Middle frontal gyrus (tissue), 1 donor: Measurements from ENCODE around the gene CYP2A7.
"Not testable (repeated sequence)": the region's sequence is repeated elsewhere in the genome, so short reads cannot be mapped to it uniquely, and the experiment has no call there.

Experiments
- DNase-seq: peaks from one replicate; pipeline ENCODE4 v3.0.0-alpha.2; 2015; ENCODE audit warnings: low spot score; ENCODE audit errors: extremely low spot score

CYP2A7 gene

DNA sequence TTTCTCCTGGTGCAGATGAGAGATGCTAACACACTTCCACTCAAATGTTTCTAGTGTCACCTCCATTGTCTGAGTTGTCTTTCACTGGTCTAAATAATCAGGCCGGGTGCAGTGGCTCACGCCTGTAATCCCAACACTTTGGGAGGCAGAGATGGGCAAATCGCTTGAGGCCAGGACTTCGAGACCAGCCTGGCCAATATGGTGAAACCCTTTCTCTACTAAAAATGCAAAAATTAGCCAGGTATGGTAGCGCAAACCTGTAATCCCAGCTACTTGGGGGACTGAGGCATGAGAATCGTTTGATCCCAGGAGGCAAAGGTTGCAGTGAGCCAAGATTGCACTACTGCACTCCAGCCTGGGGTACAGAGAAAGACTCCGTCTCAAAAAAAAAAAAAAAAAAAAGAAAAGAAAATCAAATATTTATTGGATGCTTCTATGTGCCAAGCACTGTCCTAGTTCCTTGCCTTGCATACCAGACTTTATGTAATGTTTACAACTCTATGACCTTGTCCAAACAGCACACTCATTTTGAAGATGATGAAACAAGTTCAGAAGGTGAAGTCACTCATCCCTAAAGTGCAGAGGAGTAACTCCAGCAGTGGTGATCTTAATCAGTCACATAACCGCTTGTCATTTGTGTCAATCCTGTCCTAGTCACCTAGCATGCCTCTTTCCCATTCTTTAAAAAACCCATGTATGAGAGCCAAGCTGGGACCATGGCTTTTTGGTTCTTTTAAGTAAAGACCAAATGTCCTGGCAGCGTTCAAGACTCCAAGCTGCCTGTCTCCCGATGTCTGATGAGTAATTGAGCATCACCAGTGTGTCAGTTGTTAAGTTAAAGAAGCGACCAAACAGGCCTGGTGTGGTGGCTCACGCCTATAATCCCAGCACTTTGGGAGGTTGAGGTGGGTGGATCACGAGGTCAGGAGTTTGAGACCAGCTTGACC, 15.1 kb upstream of the CYP2A7 start:
- not testable (repeated sequence) for DNase-seq

DNA sequence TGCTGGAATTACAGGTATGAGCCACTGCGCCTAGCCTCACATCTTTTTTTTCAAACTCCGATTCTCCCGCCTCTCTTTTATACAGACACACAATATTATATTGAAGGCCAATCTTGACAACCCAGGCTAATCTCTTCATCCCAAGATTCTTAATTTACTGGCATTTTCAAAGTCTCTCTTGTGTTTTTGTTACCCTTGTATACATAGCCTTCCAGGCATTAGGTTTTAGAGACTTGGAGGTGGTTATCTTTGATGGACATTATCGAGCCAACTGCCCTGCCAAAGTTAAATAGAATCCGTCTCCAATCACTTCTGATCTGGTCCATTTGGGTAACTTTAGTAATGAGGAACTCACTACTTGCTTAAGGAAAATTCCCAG, 14.4 kb upstream of the CYP2A7 start:
- no peak for DNase-seq

DNA sequence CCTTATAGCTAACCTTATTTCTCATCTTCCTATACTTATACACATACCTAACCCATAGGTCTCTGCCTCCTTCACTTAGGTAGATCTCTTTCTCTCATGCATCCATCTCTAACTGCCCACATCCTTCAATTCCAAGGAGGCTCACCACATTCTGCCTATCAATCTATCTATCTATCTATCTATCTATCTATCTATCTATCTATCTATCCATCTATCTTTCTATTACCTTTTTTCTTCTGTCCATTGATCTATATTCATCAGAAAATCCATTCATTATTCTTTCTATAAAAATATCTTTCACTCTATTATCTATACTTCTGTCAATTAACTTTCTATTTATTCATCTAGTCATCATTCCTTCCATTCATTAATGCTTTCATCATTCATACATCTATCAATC, 11.1 kb upstream of the CYP2A7 start:
- DNase-seq: no peak

DNA sequence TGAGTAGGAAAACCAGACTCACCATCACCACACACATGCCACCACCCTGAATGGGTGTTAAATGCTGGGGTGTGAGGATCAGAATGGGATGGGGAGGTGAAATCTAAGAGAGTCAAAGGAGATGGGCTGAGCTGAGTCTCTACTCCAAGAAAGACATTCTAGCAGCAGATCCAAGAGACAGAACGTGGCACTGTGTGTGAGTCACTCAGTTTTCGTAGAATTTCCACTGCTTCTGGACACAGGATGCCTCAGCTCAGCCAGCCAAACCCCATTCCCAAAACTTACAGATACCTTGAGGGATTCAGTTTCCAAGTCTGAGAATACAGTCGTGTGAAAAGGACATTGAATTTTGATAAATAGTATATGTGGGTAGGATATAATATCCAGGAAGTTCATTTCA, 7.3 kb upstream of the CYP2A7 start:
- DNase-seq: no peak

DNA sequence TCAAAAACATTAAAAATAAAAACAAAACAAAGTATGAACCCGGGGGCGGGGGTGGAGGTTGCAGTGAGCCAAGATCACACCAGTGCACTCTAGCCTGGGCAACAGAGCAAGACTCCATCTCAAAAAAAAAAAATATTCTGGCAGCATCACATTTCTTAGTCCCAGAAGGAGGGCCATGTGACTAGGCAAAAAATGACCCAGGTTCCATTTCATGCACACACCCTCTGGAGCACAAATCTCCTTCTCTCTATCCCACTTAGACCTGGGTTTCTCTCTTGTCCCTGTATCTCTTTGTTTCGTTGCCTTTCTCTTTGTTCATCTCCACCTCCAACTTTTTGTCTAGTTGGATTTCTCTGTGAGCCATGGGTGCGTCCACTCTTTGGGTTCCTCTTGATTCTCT, 6.2 kb upstream of the CYP2A7 start:
- no peak for DNase-seq

DNA sequence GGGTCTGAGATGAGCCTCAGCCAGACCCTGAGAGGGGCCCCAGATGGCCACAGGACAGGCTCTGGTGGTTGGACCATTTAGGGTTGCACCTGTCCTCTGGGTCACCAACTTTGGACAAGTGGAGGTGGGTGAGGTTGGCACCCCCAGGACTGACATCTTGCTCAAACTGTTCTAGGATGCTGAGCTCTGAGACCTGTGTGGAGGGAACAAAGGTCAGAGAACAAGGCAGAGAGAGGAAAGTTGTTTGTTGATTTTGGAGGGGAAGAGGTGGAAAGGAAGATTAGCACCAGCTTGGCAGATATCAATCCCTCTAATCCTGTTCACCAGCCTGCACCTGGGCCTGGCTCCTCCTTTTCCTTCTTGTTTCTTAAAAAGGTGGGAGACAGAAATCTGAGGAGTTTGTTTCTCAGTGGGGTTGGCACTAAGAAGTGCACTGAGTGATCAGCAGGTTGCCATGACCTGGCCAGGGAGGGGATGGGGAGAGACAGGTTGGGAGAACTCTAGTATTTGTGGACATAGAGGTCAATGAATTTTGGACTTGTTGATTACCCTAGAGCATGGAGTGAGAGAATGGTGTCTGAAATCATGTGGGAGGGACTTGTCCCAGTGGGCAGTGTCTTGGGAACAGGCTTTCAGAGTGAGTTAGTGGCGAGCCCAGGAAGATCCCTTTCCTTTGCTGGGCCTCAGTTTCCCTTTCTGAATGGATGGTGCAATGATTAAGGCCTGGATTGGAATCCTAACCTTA, 2.3 kb upstream of the CYP2A7 start:
- not testable (repeated sequence) for DNase-seq

DNA sequence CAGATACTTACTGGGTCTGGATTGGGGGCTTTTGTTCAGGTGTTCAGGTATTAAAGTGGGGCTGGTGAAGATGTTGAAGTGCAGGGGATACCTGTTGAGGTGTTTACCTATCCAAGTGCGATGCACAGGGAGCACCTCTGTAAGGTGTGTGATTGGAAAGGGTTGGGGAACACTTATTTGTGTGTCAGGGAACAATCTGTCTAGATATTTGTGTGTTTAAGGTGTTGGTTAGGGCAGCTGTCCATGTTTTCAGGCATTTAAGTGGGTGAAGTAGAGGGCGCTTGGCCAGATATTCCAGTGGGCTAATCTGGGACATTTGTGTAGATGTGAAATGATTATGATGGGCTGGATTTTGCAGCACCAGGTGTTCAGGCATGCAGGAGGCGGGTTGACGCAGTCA, 2.7 kb downstream of the CYP2A7 start:
- not testable (repeated sequence) for DNase-seq

DNA sequence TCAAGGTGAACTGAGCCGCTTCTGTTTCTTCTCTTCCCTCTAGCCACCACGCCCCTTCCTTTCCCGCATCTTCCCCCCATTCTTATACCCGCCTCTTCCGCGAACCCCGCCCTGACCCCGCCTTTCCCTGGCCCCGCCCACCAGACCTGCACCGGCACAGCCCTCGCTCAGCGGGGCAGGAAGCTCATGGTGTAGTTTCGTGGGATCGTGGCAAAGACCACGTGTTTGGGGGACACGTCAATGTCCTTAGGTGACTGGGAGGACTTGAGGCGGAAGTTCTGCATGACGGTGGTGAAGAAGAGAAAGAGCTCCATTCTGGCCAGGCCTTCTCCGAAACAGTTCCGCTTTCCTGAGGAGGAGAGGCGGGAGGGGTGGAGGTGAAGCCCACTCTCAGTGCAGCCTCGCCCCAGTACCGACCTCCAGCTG, 6.5 kb downstream of the CYP2A7 start:
- DNase-seq: not testable (repeated sequence)

DNA sequence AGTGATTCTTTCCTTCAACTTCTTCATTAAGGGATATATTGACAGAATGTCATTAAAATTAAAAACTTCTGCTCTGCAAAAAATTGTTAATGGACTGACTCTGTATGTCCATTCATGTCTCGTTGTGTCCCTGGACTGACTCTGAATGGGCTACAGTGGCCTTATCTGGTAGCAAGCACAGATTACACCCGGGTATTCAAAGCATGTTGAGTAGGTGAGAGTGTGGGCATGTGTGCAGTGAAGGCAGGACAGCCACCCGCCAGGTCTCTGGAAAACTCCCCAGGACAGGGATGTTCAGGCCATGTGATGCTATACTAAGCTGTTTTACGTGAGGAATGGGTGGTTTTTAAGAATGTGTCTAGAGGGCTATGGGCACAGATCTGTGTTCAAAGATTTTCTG, 7.2 kb downstream of the CYP2A7 start:
- not testable (repeated sequence) for DNase-seq

DNA sequence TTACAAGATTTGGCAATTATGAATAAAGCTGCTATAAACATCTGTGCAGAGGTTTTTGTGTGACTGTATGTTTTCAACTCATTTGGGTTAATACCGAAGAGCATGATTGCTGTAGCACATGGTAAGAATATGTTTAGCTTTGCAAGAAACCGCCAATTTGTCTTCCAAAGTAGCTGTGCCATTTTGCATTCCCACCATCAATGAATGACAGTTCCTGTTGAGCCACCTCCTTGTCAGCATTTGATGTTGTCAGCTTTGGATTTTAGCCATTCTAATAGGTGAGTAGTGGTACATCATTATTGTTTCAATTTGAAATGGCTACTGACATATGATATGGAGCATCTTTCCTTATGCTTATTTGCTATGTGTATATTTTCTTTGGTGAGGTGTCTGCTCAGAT, 8.2 kb downstream of the CYP2A7 start:
- not testable (repeated sequence) for DNase-seq

DNA sequence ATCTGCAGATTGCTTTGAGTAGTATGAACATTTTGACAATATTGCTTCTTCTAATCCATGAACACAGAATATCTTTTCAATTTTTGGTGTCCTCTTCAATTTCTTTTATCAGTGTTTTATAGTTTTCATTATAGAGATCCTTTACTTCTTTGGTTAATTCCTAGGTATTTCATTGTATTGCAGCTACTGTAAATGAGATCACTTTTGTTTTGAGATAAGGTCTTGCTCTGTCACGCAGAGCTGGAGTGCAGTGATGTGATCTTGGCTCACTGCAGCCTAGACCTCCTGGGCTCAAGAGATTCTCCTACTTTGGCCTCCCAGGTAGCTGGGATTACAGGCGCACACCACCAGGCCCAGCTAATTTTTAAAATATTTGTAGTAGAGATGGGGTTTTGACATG, 9.8 kb downstream of the CYP2A7 start:
- DNase-seq: no peak

DNA sequence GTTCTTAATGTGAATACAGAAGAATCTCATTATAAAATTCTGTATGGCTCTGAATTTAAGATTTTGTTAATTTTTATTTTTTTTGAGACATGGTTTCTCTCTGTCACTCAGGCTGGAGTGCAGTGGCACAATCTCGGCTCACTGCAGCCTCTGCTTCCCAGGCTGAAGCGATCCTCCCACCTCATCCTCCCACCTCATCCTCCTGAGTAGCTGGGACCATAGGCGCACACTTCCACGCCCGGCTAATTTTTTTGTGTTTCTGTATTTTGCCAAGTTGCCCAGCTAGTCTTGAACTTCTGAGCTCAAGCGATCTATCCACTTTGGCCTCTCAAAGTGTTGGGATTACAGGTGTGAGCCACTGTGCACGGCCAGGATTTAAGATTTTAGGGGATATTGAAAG, 14.3 kb downstream of the CYP2A7 start:
- no peak for DNase-seq

DNA sequence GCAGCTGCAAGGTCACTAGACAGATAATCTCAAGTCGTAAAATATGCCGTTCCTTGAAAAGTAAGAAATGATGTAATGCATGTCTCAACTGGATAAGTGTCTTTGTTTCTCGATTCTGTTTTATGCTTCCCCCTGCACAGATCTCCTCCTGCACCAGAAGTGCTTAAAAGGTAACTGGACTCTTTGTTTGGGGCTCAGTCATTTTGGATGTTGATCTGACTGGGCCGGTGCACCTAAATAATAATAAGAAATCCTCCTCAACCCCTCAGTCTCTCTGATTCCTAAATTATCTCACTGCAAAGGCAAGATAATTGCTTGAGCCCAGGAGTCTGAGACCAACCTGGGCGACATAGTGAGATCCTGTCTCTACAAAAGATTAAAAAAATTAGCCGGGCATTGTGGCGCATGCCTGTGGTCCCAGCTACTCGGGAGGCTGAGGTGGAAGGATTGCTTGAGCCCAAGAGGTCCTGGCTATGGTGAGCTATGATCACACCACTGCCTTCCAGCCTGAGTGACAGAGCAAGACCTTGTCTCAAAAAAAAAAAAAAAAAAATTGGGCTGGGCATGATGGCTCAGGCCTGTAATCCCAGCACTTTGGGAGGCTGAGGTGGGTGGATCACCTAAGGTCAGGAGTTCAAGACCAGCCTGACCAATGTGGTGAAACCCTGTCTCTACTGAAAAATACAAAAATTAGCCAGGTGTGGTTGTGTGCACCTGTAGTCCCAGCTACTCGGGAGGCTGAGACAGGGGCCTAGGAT, 17.1 kb downstream of the CYP2A7 start:
- not testable (repeated sequence) for DNase-seq

DNA sequence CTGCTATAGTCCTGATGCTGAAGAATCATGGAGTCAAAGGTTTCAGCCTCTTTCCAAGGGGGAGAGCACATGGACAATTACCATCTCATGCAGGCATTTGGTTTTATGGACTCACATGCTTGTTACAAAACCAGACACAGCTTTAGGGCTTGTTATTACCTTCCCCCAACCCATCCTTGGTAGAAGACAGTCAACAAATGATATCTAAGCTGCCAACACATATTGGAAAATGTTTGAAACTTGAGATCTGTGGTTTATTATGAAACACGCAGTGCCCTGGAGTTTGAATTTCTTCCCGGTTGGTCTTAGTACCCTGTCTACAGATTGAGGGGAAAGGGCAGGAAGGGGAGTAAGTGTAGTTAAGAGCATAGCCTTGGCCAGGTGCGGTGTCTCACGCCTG, 19.2 kb downstream of the CYP2A7 start:
- no peak for DNase-seq

DNA sequence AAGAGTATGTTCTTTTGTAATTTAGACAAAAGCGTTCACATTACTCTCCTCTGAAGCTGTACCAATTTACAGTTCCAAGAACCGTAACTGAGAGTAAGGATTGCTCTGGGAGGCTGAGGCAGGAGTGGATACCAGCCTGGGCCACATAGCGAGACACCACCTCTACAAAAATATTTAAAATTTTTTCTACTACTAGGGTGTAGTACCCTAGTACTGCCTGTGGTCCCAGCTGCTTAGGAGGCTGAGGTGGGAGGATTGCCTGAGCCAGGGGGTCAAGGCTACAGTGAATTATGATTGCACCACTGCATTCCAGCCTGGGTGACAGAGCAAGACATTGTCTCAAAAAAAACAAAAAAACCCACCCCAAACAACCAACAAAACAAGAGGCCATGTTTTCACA, 19.7 kb downstream of the CYP2A7 start:
- no peak for DNase-seq

DNA sequence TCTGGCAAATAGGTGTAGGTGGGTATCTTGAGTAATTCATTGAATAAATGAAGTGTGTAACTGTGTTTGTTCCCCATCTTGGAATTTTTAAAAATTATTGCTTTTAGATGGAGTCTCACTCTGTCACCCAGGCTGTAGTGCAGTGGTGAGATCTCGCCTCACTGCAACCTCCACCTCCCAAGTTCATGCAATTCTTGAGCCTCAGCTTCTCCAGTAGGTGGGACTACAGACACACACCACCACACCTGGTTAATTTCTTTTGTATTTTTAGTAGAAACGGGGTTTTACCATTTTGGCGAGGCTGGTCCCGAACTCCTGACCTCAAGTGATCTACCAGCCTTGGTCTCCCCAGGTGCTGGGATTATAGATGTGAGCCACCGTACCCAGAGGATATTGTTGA, 23.9 kb downstream of the CYP2A7 start:
- DNase-seq: no peak

DNA sequence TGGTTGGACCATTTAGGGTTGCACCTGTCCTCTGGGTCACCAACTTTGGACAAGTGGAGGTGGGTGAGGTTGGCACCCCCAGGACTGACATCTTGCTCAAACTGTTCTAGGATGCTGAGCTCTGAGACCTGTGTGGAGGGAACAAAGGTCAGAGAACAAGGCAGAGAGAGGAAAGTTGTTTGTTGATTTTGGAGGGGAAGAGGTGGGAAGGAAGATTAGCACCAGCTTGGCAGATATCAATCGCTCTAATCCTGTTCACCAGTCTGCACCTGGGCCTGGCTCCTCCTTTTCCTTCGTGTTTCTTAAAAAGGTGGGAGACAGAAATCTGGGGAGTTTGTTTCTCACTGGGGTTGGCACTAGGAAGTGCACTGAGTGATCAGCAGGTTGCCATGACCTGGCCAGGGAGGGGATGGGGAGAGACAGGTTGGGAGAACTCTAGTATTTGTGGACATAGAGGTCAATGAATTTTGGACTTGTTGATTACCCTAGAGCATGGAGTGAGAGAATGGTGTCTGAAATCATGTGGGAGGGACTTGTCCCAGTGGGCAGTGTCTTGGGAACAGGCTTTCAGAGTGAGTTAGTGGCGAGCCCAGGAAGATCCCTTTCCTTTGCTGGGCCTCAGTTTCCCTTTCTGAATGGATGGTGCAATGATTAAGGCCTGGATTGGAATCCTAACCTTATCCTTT, 29.4 kb downstream of the CYP2A7 start:
- not testable (repeated sequence) for DNase-seq

DNA sequence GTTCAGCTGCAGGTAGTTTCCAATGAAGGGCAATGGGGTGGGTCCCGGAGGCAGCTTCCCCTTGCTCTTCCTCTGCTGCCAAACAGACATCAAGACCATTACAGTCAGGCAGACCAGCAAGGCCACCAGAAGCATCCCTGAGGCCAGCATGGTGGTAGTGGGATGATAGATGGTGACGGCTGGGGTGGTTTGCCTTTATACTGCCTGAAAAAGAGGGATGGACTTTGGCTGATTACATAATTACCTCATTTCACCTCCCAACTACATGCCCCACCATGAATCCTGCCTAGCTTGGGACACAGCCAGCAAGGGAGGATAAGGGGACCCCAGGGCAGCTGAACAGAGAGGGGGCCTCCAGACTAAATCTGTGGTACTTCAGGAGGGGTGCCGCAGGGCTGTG, 31.8 kb downstream of the CYP2A7 start, which contains the start of gene CYP2A6:
CYP2A6 (minus strand) TSS at position 171 of the 400 bp plus-strand sequence; CDS start at position 150, 21 bp downstream.
- DNase-seq: not testable (repeated sequence)

DNA sequence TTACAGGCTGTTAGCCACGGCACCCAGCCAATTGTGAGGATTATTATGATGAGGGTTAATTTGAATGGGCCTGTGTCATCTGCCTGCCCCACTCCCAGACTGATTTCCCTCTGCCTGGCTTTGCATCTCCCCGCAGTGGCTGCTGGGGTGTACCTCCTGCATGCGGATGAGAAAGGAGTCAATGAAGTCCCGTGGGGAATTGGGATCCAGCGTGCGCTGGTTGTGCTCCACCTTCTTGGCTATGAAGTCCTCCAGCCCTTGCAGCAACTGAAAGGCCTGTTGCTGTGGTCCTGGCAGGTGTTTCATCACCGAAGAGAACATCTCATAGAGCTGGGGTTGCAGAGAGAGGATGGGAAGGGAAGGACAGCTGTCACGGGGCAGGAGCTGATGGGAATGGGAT, 35.3 kb downstream of the CYP2A7 start:
- not testable (repeated sequence) for DNase-seq

DNA sequence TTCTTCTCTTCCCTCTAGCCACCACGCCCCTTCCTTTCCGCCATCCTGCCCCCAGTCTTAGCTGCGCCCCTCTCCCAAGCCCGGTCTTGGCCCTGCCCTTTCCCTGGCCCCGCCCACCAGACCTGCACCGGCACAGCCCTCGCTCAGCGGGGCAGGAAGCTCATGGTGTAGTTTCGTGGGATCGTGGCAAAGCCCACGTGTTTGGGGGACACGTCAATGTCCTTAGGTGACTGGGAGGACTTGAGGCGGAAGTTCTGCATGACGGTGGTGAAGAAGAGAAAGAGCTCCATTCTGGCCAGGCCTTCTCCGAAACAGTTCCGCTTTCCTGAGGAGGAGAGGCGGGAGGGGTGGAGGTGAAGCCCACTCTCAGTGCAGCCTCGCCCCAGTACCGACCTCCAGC, 38.4 kb downstream of the CYP2A7 start:
- DNase-seq: not testable (repeated sequence)
